D721Med (cell line): Measurements from ENCODE around the gene IRGC.
"Not testable (repeated sequence)": the region's sequence is repeated elsewhere in the genome, so short reads cannot be mapped to it uniquely, and the experiment has no call there.

Experiments
- DNase-seq: peaks from one replicate; pipeline ENCODE4 v3.0.0; 2011; ENCODE audit warnings: low spot score; ENCODE audit not compliant: insufficient read length
- FAIRE-seq: peaks from 2 replicates; lab custom pipeline; 2011; peaks lifted over from hg19 to GRCh38; lab: Jason Lieb, UNC
- TF ChIP-seq, protein P1 (sequence below): IDR thresholded peaks from 2 replicates; pipeline ENCODE4 v1.5.1; 2012; ENCODE audit warnings: mild to moderate bottlenecking, control low read depth; ENCODE audit not compliant: insufficient read depth; ENCODE audit errors: missing control alignments

Gene IRGC

DNA sequence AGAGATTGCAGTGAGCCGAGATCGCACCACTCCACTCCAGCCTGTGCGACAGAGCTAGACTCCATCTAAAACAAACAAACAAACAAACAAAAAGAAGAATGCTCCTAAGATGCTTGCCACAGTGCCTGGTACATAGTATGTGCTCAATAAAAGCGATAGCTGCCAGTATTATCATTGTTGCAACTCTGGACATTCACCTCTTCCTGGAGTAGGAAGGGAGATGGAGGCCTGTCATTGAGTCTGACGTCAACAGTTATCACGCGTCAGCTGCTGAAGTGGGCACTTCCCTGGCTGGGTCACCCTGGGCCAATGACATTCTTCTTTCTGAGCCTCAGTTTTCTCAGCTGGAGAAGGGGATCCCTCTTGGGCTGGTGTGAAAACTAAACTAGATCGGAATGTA, 41.7 kb upstream of the IRGC start:
- DNase-seq (no peak), FAIRE-seq (no peak)
- TF ChIP-seq, protein P1, sequence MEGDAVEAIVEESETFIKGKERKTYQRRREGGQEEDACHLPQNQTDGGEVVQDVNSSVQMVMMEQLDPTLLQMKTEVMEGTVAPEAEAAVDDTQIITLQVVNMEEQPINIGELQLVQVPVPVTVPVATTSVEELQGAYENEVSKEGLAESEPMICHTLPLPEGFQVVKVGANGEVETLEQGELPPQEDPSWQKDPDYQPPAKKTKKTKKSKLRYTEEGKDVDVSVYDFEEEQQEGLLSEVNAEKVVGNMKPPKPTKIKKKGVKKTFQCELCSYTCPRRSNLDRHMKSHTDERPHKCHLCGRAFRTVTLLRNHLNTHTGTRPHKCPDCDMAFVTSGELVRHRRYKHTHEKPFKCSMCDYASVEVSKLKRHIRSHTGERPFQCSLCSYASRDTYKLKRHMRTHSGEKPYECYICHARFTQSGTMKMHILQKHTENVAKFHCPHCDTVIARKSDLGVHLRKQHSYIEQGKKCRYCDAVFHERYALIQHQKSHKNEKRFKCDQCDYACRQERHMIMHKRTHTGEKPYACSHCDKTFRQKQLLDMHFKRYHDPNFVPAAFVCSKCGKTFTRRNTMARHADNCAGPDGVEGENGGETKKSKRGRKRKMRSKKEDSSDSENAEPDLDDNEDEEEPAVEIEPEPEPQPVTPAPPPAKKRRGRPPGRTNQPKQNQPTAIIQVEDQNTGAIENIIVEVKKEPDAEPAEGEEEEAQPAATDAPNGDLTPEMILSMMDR = no peak

- TF ChIP-seq, protein P1 = no peak
- FAIRE-seq (no peak), DNase-seq (no peak)
These were observed 41.3 kb upstream of the IRGC start for GRCh38 chr19:43674596-43674995.

DNA sequence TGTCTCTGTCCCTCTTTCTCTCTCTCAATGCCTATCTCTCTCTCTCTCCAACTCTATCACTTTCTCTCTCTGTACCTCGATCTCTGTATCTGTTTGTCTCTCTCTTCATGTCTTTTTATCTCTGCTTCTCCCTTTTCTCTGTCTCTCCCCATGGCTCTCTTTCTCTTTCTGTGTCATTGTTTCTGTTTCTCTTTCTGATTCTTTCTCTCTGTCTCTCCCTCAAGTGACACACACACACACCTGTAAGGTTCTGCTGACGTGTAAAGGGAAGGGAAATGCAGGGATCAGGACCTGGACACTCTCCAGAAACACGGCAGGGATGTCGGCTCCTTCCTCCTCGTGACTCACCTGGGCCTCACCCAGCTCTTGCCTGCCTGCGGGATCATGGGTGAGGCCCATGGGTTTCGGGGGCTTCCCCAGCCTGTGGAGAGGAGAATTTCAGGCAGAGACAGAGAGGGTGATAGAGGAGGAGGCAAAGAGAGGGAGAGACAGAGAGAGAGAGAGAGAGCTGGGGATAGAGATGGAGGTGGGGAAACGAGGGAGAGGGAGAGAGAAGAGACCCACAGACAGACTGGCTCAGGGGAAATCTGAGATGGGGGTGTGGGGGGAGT, 40.5 kb upstream of the IRGC start:
- DNase-seq (no peak), FAIRE-seq (no peak)
- TF ChIP-seq, protein P1 = no peak

DNA sequence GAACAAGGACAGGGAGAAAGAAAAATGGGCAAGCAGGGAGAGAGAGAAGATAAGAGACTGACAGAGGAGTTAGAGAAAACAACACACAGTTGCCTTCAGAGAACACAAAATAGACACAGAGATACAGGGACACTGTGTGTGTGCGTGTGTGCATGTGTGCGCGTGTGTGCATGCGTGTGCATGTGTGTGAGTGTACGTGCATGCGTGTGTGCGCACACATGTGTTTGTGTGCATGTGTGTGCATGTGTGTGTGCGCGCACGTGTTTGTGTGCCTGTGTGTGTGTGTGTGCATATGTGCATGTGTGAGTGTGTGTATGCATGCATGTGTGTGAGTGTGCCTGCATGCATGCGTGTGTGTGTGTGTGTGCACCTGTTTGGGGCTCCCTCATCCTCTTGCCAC, 40.0 kb upstream of the IRGC start:
- FAIRE-seq = no peak
- DNase-seq = no peak
- TF ChIP-seq, protein P1 = no peak

- TF ChIP-seq, protein P1 = no peak
- FAIRE-seq = no peak
- DNase-seq = no peak
These were observed 37.2 kb upstream of the IRGC start for GRCh38 chr19:43678512-43679261.

- TF ChIP-seq, protein P1 = no peak
- FAIRE-seq = no peak
- DNase-seq = no peak
These were observed 34.1 kb upstream of the IRGC start for GRCh38 chr19:43681821-43682220.

- FAIRE-seq, DNase-seq: not testable (repeated sequence)
These were observed 33.6 kb upstream of the IRGC start for GRCh38 chr19:43682269-43682668.
